H1 (cell line): ENCODE measurements around the gene ZNF536. TPM values are rescaled to one million over a fixed set of nuclear protein-coding genes. Genes with fewer than 3 reads are reported as not detected.

Experiments
- CTCF ChIA-PET: fragments of 300-600 bp; sonication (Branson Sonifier 250); formaldehyde crosslinking; loops from one replicate; lab custom pipeline; 2021; ENCODE audit not compliant: partially characterized antibody; lab: Charles Lee
- POLR2A ChIA-PET: fragments of 300-600 bp; sonication (Branson Sonifier 250); formaldehyde crosslinking; loops from one replicate; lab custom pipeline; 2021; ENCODE audit warnings: inconsistent platforms; ENCODE audit not compliant: partially characterized antibody; lab: Charles Lee
- DNase-seq, 2 experiments: peaks; one replicate each; pipeline versions ENCODE4 v3.0.0 to v3.0.0-alpha.2; 2010 to 2022; ENCODE audit warnings: low spot score in 2 of 2, low read depth in 1 of 2, mixed read lengths in 1 of 2
- FAIRE-seq: peaks from 2 replicates; lab custom pipeline; 2011; peaks lifted over from hg19 to GRCh38; lab: Jason Lieb, UNC
- H2AFZ ChIP-seq: 2 replicates; pipeline ENCODE4 v1.8.1; 2012; ENCODE audit warnings: low read length, inconsistent platforms
- H2AK5ac ChIP-seq: 2 replicates; pipeline ENCODE4 v1.6.1; 2013; ENCODE audit warnings: low read depth, low read length
- H2BK120ac ChIP-seq: replicated peaks from 2 replicates; pipeline ENCODE3; 2013; ENCODE audit warnings: low read depth, low read length, inconsistent platforms
- H2BK12ac ChIP-seq: 2 replicates; pipeline ENCODE4 v1.6.1; 2013; ENCODE audit warnings: low read depth, low read length
- H2BK15ac ChIP-seq: 2 replicates; pipeline ENCODE4 v1.6.1; 2013; ENCODE audit warnings: low read length
- H2BK20ac ChIP-seq: 2 replicates; pipeline ENCODE4 v1.6.1; 2013; ENCODE audit warnings: low read length
- H2BK5ac ChIP-seq: 2 replicates; pipeline ENCODE4 v1.6.1; 2013; ENCODE audit warnings: low read depth, low read length
- H3K14ac ChIP-seq: 2 replicates; pipeline ENCODE4 v1.6.1; 2013; ENCODE audit warnings: inconsistent platforms; ENCODE audit not compliant: insufficient read length
- H3K18ac ChIP-seq: 2 replicates; pipeline ENCODE4 v1.6.1; 2013; ENCODE audit warnings: low read length; ENCODE audit errors: extremely low read depth
- H3K23ac ChIP-seq: 2 replicates; pipeline ENCODE4 v1.6.1; 2013; ENCODE audit warnings: inconsistent platforms; ENCODE audit not compliant: insufficient read length
- H3K23me2 ChIP-seq: 2 replicates; pipeline ENCODE4 v1.6.1; 2013; ENCODE audit warnings: low read depth, low read length
- H3K27ac ChIP-seq: 2 replicates; pipeline ENCODE4 v1.6.1; 2011; ENCODE audit warnings: low read depth, low read length, inconsistent platforms
- H3K27me3 ChIP-seq, 4 experiments: replicated peaks in 1 of 4; 1 replicate in 1 of 4; 2 replicates in 3 of 4; pipeline versions ENCODE4 v1.6.1 to v1.8.1; 2011 to 2013; ENCODE audit warnings: low read length in 3 of 4, mild to moderate bottlenecking in 3 of 4, inconsistent platforms in 2 of 4, mixed read lengths in 2 of 4, moderate library complexity in 1 of 4; ENCODE audit not compliant: control insufficient read depth in 3 of 4, insufficient read depth in 3 of 4; ENCODE audit errors: extremely low read depth in 1 of 4
- H3K36me3 ChIP-seq, 4 experiments: 2 replicates each; pipeline versions ENCODE4 v1.6.1 to v1.8.1; 2011 to 2013; ENCODE audit warnings: mild to moderate bottlenecking in 4 of 4, low read length in 3 of 4, moderate library complexity in 2 of 4, control low read depth in 1 of 4, inconsistent platforms in 1 of 4; ENCODE audit not compliant: insufficient read depth in 4 of 4, control insufficient read depth in 2 of 4
- H3K4ac ChIP-seq: replicated peaks from 2 replicates; pipeline ENCODE3; 2013; ENCODE audit warnings: low read length, low read depth, mixed read lengths, inconsistent platforms; ENCODE audit not compliant: insufficient read length
- H3K4me1 ChIP-seq, 4 experiments: replicated peaks in 1 of 4; 1 replicate in 1 of 4; 2 replicates in 3 of 4; pipeline versions ENCODE4 v1.6.1 to v1.8.1; 2011 to 2013; ENCODE audit warnings: low read length in 3 of 4, inconsistent platforms in 2 of 4, mixed read lengths in 1 of 4; ENCODE audit not compliant: insufficient read depth in 4 of 4, control insufficient read depth in 3 of 4
- H3K4me2 ChIP-seq, 2 experiments: 2 replicates each; pipeline versions ENCODE4 v1.6.1 to v1.8.1; 2011 to 2013; ENCODE audit warnings: low read depth in 2 of 2, low read length in 2 of 2, control low read depth in 1 of 2, inconsistent platforms in 1 of 2, mild to moderate bottlenecking in 1 of 2; ENCODE audit not compliant: insufficient read depth in 1 of 2
- H3K4me3 ChIP-seq, 4 experiments: fragments of 200-600, 300-600 bp in 1 of 4; sonication (generic), shearing (Covaris generic), sonication (Bioruptor Twin) in 1 of 4; 2 replicates each; pipeline versions ENCODE4 v1.5.1 to v1.8.1; 2011 to 2016; ENCODE audit warnings: low read length in 4 of 4, low read depth in 3 of 4, control low read depth in 2 of 4, inconsistent platforms in 2 of 4, mild to moderate bottlenecking in 2 of 4, mixed read lengths in 1 of 4, moderate library complexity in 1 of 4; ENCODE audit not compliant: insufficient read depth in 2 of 4; ENCODE audit errors: extremely low read depth in 1 of 4
- H3K56ac ChIP-seq: replicated peaks from 2 replicates; pipeline ENCODE3; 2013; ENCODE audit warnings: low read depth, mild to moderate bottlenecking, mixed read lengths, low read length, inconsistent platforms; ENCODE audit not compliant: insufficient read length
- H3K79me1 ChIP-seq: 2 replicates; pipeline ENCODE4 v1.6.1; 2013; ENCODE audit warnings: low read depth, low read length, control low read depth
- H3K79me2 ChIP-seq, 2 experiments: 2 replicates each; pipeline versions ENCODE4 v1.6.1 to v1.8.1; 2012 to 2013; ENCODE audit warnings: low read length in 2 of 2, mild to moderate bottlenecking in 2 of 2, inconsistent platforms in 1 of 2; ENCODE audit not compliant: insufficient read depth in 2 of 2, control insufficient read depth in 1 of 2
- H3K9ac ChIP-seq, 4 experiments: replicated peaks in 1 of 4; 1 replicate in 1 of 4; 2 replicates in 3 of 4; pipeline versions ENCODE4 v1.6.1 to v1.8.1; 2011 to 2013; ENCODE audit warnings: low read depth in 3 of 4, low read length in 3 of 4, control low read depth in 2 of 4, mild to moderate bottlenecking in 2 of 4, moderate library complexity in 2 of 4, inconsistent platforms in 1 of 4; ENCODE audit errors: extremely low read depth in 1 of 4
- H3K9me3 ChIP-seq, 2 experiments: 2 replicates each; pipeline versions ENCODE4 v1.6.1 to v1.8.1; 2012 to 2013; ENCODE audit warnings: mild to moderate bottlenecking in 2 of 2, moderate library complexity in 2 of 2, control low read depth in 1 of 2, inconsistent platforms in 1 of 2, low read depth in 1 of 2, low read length in 1 of 2, mixed read lengths in 1 of 2; ENCODE audit not compliant: insufficient read depth in 2 of 2
- H4K20me1 ChIP-seq, 2 experiments: replicated peaks in 1 of 2; 2 replicates each; pipeline versions ENCODE3 to v1.8.1; 2011 to 2013; ENCODE audit warnings: inconsistent platforms in 2 of 2, low read length in 2 of 2, mild to moderate bottlenecking in 1 of 2; ENCODE audit not compliant: insufficient read depth in 2 of 2, control insufficient read depth in 1 of 2
- H4K5ac ChIP-seq: 2 replicates; pipeline ENCODE4 v1.6.1; 2013; ENCODE audit warnings: low read length, low read depth, mixed read lengths, inconsistent platforms; ENCODE audit not compliant: insufficient read length
- H4K8ac ChIP-seq: 2 replicates; pipeline ENCODE4 v1.8.0; 2013; ENCODE audit warnings: mild to moderate bottlenecking, moderate library complexity, low read length, inconsistent platforms; ENCODE audit not compliant: insufficient read depth; ENCODE audit errors: extremely low read depth
- H4K91ac ChIP-seq: replicated peaks from 2 replicates; pipeline ENCODE3; 2013; ENCODE audit warnings: low read length, mixed read lengths, inconsistent platforms; ENCODE audit not compliant: insufficient read length
- KDM1A ChIP-seq: fragments of 200-600, 300-600 bp; sonication (generic); IDR thresholded peaks from 2 replicates; pipeline ENCODE4 v1.7.1; 2016; ENCODE audit warnings: mild to moderate bottlenecking, low read length, borderline replicate concordance
- POLR2A ChIP-seq, 2 experiments: IDR thresholded peaks; 1 replicate in 1 of 2; 2 replicates in 1 of 2; pipeline ENCODE4 v1.6.1; 2011; ENCODE audit warnings: low read depth in 2 of 2, low read length in 2 of 2, mild to moderate bottlenecking in 2 of 2; ENCODE audit errors: control extremely low read depth in 1 of 2
- WGBS, 2 experiments: shearing (Covaris generic) in 1 of 2; methylation state at CpG; one replicate each; pipeline versions ENCODE4 v1.1.6 to v1.1.7; 2013 to 2015; ENCODE audit warnings: low lambda C conversion rate in 2 of 2, mixed read lengths in 2 of 2, inconsistent platforms in 1 of 2, low coverage in 1 of 2, missing lambda C conversion rate in 1 of 2; ENCODE audit not compliant: insufficient replicate concordance in 2 of 2, insufficient coverage in 1 of 2, insufficient read length in 1 of 2; ENCODE audit errors: extremely low coverage in 1 of 2, missing lambda C conversion rate in 1 of 2; 5-methylcytosine and 5-hydroxymethylcytosine counted together
- polyA plus RNA-seq, 7 experiments: library from polyadenylated mRNA; depleted of rRNA in 3 of 7; stranded (reverse) in 5 of 7; unstranded in 2 of 7; fragments of >200 nt in 5 of 7; fragments of 200-250 nt in 2 of 7; gene quantifications; 1 replicate in 5 of 7; 2 replicates in 1 of 7; 4 replicates in 1 of 7; pipeline versions ENCODE4 v1.2.1 to v1.2.3, GENCODE V29; 2011 to 2013; ENCODE audit warnings: missing spikeins in 2 of 7, mixed read lengths in 2 of 7
- total RNA-seq: library from RNA; stranded (reverse); fragmentation: NEBNext Ultra II Directional; extraction: Animal tissue kit (Norgen Biotek cat#: 25700); gene quantifications from 2 replicates; pipeline ENCODE4 v1.2.1, GENCODE V29; 2021

The ZNF536 gene
- total and polyA plus RNA-seq, 2 of the 8 experiments (the other 6 are each of a cell fraction or from before 2014, with no cell fraction given) = 0.09 to 0.11 TPM

- H4K91ac ChIP-seq = no peak overlapping the region
- H3K56ac ChIP-seq = no peak overlapping the region
- H3K36me3 ChIP-seq = no peaks in the 10 kb centered on the region
- no peak overlapping the region for H4K8ac ChIP-seq
- H3K9ac ChIP-seq = no peak overlapping the region
- no peak overlapping the region for H3K4me2 ChIP-seq
- no peaks in the 10 kb centered on the region for H3K23me2 ChIP-seq
- H3K27me3 ChIP-seq = no peaks in the 10 kb centered on the region
- H2BK5ac ChIP-seq = no peak overlapping the region
- no peak overlapping the region for H2AK5ac ChIP-seq
- no peaks in the 10 kb centered on the region for H3K9me3 ChIP-seq
- 91% methylated on average over 12 of the region's 12 CpGs; no CpG with 5 or more reads in 1 of the 2 experiments for WGBS, 2 experiments
- H4K20me1 ChIP-seq = no peaks in the 10 kb centered on the region
- H2BK12ac ChIP-seq = peak overlapping the region; percentile 64; the same call in 1 of the 2 replicates
- no peak for FAIRE-seq
- ChIA-PET POLR2A (no interaction called here), CTCF (interaction anchor here (1.0 to 2.0 kb wide), 8 partner anchors 9 to 98 kb away, joined by 3 to 7 read pairs (median 4); no protein-coding TSS in a partner anchor)
- H3K4me1 ChIP-seq = peaks cover 8 to 27% (median 24%) of the 10 kb centered on the region in 4 experiments
- H2BK20ac ChIP-seq = peak overlapping the region; percentile 11; the same call in 1 of the 2 replicates
- H2BK15ac ChIP-seq = no peak overlapping the region; the same call in 1 of the 2 replicates
- no peak overlapping the region for H4K5ac ChIP-seq
- no peak overlapping the region for H2AFZ ChIP-seq
- H3K18ac ChIP-seq = no peak overlapping the region
- H3K23ac ChIP-seq = no peak overlapping the region
- no peaks in the 10 kb centered on the region for H3K79me1 ChIP-seq
- no peak overlapping the region for H3K14ac ChIP-seq
- H3K4me3 ChIP-seq = no peak overlapping the region
- no peak for DNase-seq
- no peak overlapping the region for H3K4ac ChIP-seq
- H3K79me2 ChIP-seq = no peaks in the 10 kb centered on the region
- H3K27ac ChIP-seq = no peak overlapping the region
- no peak overlapping the region for H2BK120ac ChIP-seq
- TF ChIP-seq KDM1A = no peak
- TF ChIP-seq POLR2A (IDR thresholded peaks at IDR 0.05; ENCODE audit: control extremely low read depth in 1 of 2, low read depth in 2 of 2, low read length in 2 of 2) = no peak
These were observed 183.0 kb downstream of the ZNF536 start for GRCh38 chr19:30555075-30555790.
